Activated CD4-positive, CD25-positive, alpha-beta regulatory T cell treated with anti-CD3 and anti-CD28 coated beads, Interleukin-2, amount 50 U/mL, for 72 hours (primary cell): ENCODE data around the gene GOLGA2.

Experiments
- DNase-seq: peaks from one replicate; pipeline ENCODE4 v3.0.0; 2021

Gene GOLGA2

GRCh38 chr9:128275198-128276007, at the start of gene GOLGA2:
GOLGA2 (minus strand) TSS chr9:128276007; CDS start chr9:128275976, 31 bp downstream.
- peak; percentile 35 for DNase-seq

- no peak for DNase-seq
Measured at GRCh38 chr9:128324401-128324800, 48.6 kb upstream of the GOLGA2 start.

GRCh38 chr9:128323791-128324190, 48.0 kb upstream of the GOLGA2 start:
- no peak for DNase-seq

GRCh38 chr9:128323212-128323730, 47.5 kb upstream of the GOLGA2 start:
- no peak for DNase-seq

GRCh38 chr9:128322404-128323211, 46.8 kb upstream of the GOLGA2 start, which contains the start of the genes COQ4 and TRUB2:
COQ4 (plus strand) TSS chr9:128322839; CDS start chr9:128322859, 20 bp downstream.
TRUB2 (minus strand) TSS chr9:128322447; CDS start chr9:128322408, 39 bp downstream.
- DNase-seq = peak; percentile 89

GRCh38 chr9:128321879-128322403, 46.1 kb upstream of the GOLGA2 start:
- no peak for DNase-seq

- DNase-seq = no peak
Measured at GRCh38 chr9:128321343-128321742, 45.5 kb upstream of the GOLGA2 start.

GRCh38 chr9:128317629-128318028, 41.8 kb upstream of the GOLGA2 start:
- no peak for DNase-seq

GRCh38 chr9:128316421-128316820, 40.6 kb upstream of the GOLGA2 start:
- no peak for DNase-seq

- DNase-seq = no peak
Measured at GRCh38 chr9:128314697-128315096, 38.9 kb upstream of the GOLGA2 start.

GRCh38 chr9:128310461-128310860, 34.7 kb upstream of the GOLGA2 start:
- no peak for DNase-seq

GRCh38 chr9:128309551-128309950, 33.7 kb upstream of the GOLGA2 start:
- no peak for DNase-seq

- DNase-seq = no peak
Measured at GRCh38 chr9:128304971-128305288, 29.1 kb upstream of the GOLGA2 start.

GRCh38 chr9:128304136-128304970, 28.5 kb upstream of the GOLGA2 start:
- DNase-seq = no peak

- DNase-seq = no peak
Measured at GRCh38 chr9:128298535-128299482, 23.0 kb upstream of the GOLGA2 start.

GRCh38 chr9:128297221-128297773, 21.5 kb upstream of the GOLGA2 start:
- no peak for DNase-seq

- DNase-seq = no peak
Measured at GRCh38 chr9:128296340-128297220, 20.8 kb upstream of the GOLGA2 start.

- no peak for DNase-seq
Measured at GRCh38 chr9:128294142-128294541, 18.3 kb upstream of the GOLGA2 start.

- no peak for DNase-seq
Measured at GRCh38 chr9:128293091-128293490, 17.3 kb upstream of the GOLGA2 start.

- no peak for DNase-seq
Measured at GRCh38 chr9:128292009-128292408, 16.2 kb upstream of the GOLGA2 start.
